Astrocyte (in vitro differentiated cells and primary cell): ENCODE data around the gene PCK1. TPM values are rescaled to one million over a fixed set of nuclear protein-coding genes. Genes with fewer than 3 reads are reported as not detected.

ENCODE experiments used
- DNase-seq: peaks from one replicate; pipeline ENCODE4 v3.0.0-alpha.2; 2010; ENCODE audit warnings: low read depth
- FAIRE-seq: peaks from 2 replicates; lab custom pipeline; 2011; peaks lifted over from hg19 to GRCh38; lab: Jason Lieb, UNC
- H2AFZ ChIP-seq: 2 replicates; pipeline ENCODE4 v1.6.0; 2012; ENCODE audit warnings: low read depth, low read length, inconsistent platforms
- H3K27ac ChIP-seq: 2 replicates; pipeline ENCODE4 v1.5.1; 2011; ENCODE audit warnings: low read depth, low read length, inconsistent platforms
- H3K27me3 ChIP-seq: 2 replicates; pipeline ENCODE4 v1.6.0; 2011; ENCODE audit warnings: low read length, inconsistent platforms; ENCODE audit not compliant: insufficient read depth
- H3K36me3 ChIP-seq: 2 replicates; pipeline ENCODE4 v1.5.1; 2011; ENCODE audit warnings: low read length, inconsistent platforms; ENCODE audit not compliant: insufficient read depth
- H3K4me1 ChIP-seq: 2 replicates; pipeline ENCODE4 v1.5.1; 2011; ENCODE audit warnings: low read length, inconsistent platforms; ENCODE audit not compliant: insufficient read depth
- H3K4me2 ChIP-seq: 2 replicates; pipeline ENCODE4 v1.6.0; 2012; ENCODE audit warnings: low read length, inconsistent platforms
- H3K4me3 ChIP-seq: 2 replicates; pipeline ENCODE4 v1.5.1; 2011; ENCODE audit warnings: low read depth, mild to moderate bottlenecking, low read length, inconsistent platforms; ENCODE audit not compliant: insufficient read depth
- H3K79me2 ChIP-seq: 2 replicates; pipeline ENCODE4 v1.6.0; 2012; ENCODE audit warnings: mild to moderate bottlenecking, low read length, inconsistent platforms; ENCODE audit not compliant: insufficient read depth
- H3K9ac ChIP-seq: 2 replicates; pipeline ENCODE4 v1.6.0; 2012; ENCODE audit warnings: mild to moderate bottlenecking, low read length, inconsistent platforms
- H3K9me3 ChIP-seq: 2 replicates; pipeline ENCODE4 v1.5.1; 2012; ENCODE audit warnings: low read depth, mild to moderate bottlenecking, low read length, inconsistent platforms; ENCODE audit not compliant: insufficient read depth
- H4K20me1 ChIP-seq: 2 replicates; pipeline ENCODE4 v1.6.0; 2012; ENCODE audit warnings: low read length, inconsistent platforms; ENCODE audit not compliant: insufficient read depth
- H3K27ac Mint-ChIP-seq: one replicate; pipeline ENCODE4 v1.8.0; 2021; ENCODE audit warnings: mild to moderate bottlenecking, mixed read lengths; ENCODE audit not compliant: unreplicated experiment
- H3K27me3 Mint-ChIP-seq: one replicate; pipeline ENCODE4 v1.8.0; 2021; ENCODE audit warnings: low read depth, mixed read lengths; ENCODE audit not compliant: unreplicated experiment
- H3K36me3 Mint-ChIP-seq: one replicate; pipeline ENCODE4 v1.8.0; 2021; ENCODE audit warnings: low read depth, mixed read lengths; ENCODE audit not compliant: unreplicated experiment
- H3K4me1 Mint-ChIP-seq: one replicate; pipeline ENCODE4 v1.8.0; 2021; ENCODE audit warnings: low read depth, mixed read lengths; ENCODE audit not compliant: unreplicated experiment
- H3K4me3 Mint-ChIP-seq: one replicate; pipeline ENCODE4 v1.8.0; 2021; ENCODE audit warnings: mild to moderate bottlenecking, moderate library complexity, mixed read lengths; ENCODE audit not compliant: unreplicated experiment
- H3K9me3 Mint-ChIP-seq: one replicate; pipeline ENCODE4 v1.8.0; 2021; ENCODE audit warnings: mild to moderate bottlenecking, mixed read lengths; ENCODE audit not compliant: unreplicated experiment
- CTCF ChIP-seq: IDR thresholded peaks from 2 replicates; pipeline ENCODE4 v1.5.1; 2011; ENCODE audit warnings: low read depth, mild to moderate bottlenecking, inconsistent platforms, low read length, moderate library complexity; ENCODE audit not compliant: insufficient read depth
- EZH2 ChIP-seq: IDR thresholded peaks from 2 replicates; pipeline ENCODE4 v1.6.1; 2012; ENCODE audit warnings: mild to moderate bottlenecking, low read length, inconsistent platforms; ENCODE audit not compliant: insufficient read depth
- total RNA-seq: library from RNA; stranded (reverse); gene quantifications from 2 replicates; pipeline ENCODE4 v1.2.1, GENCODE V29; 2021

PCK1 gene
- total RNA-seq, 1 donor from 2014 or later: not detected

- no peak overlapping the region for H3K9ac ChIP-seq
- H4K20me1 ChIP-seq: no peaks in the 10 kb centered on the region
- Mint-ChIP-seq H3K36me3 (peaks cover 3% of the 10 kb centered on the region), H3K4me1 (no peaks in the 10 kb centered on the region), H3K27ac (no peak overlapping the region), H3K9me3 (peaks cover 10% of the 10 kb centered on the region), H3K27me3 (peaks cover 57% of the 10 kb centered on the region), H3K4me3 (no peak overlapping the region)
- H3K4me1 ChIP-seq: peaks cover 8% of the 10 kb centered on the region
- no peak for TF ChIP-seq CTCF
- FAIRE-seq (no peak), DNase-seq (no peak)
- H3K79me2 ChIP-seq: no peaks in the 10 kb centered on the region
- H3K27me3 ChIP-seq: peaks cover 25% of the 10 kb centered on the region
- H3K9me3 ChIP-seq: peaks cover 12% of the 10 kb centered on the region
- H3K36me3 ChIP-seq: no peaks in the 10 kb centered on the region
- no peak overlapping the region for H3K4me3 ChIP-seq
- H2AFZ ChIP-seq: no peak overlapping the region
- H3K4me2 ChIP-seq: no peak overlapping the region
- H3K27ac ChIP-seq: no peak overlapping the region
Measured at GRCh38 chr20:57586943-57587277, 26.0 kb downstream of the PCK1 start.

GRCh38 chr20:57587278-57587988 is 26.5 kb downstream of the PCK1 start:
- H3K4me1 Mint-ChIP-seq: no peaks in the 10 kb centered on the region
- H3K36me3 Mint-ChIP-seq: peaks cover 3% of the 10 kb centered on the region
- H3K9me3 Mint-ChIP-seq: peaks cover 10% of the 10 kb centered on the region
- H4K20me1 ChIP-seq: no peaks in the 10 kb centered on the region
- H3K36me3 ChIP-seq: no peaks in the 10 kb centered on the region
- H3K27ac ChIP-seq: no peak overlapping the region
- no peak overlapping the region for H3K4me2 ChIP-seq
- no peak overlapping the region for H3K4me3 ChIP-seq
- H3K27me3 Mint-ChIP-seq: peaks cover 52% of the 10 kb centered on the region
- TF ChIP-seq EZH2 (no peak), CTCF (no peak)
- no peak for DNase-seq
- H3K4me1 ChIP-seq: peaks cover 7% of the 10 kb centered on the region
- no peak overlapping the region for H3K9ac ChIP-seq
- H2AFZ ChIP-seq: no peak overlapping the region
- peaks cover 12% of the 10 kb centered on the region for H3K9me3 ChIP-seq
- no peak overlapping the region for H3K27ac Mint-ChIP-seq
- no peaks in the 10 kb centered on the region for H3K79me2 ChIP-seq
- no peak for FAIRE-seq
- H3K27me3 ChIP-seq: peaks cover 25% of the 10 kb centered on the region
- no peak overlapping the region for H3K4me3 Mint-ChIP-seq

GRCh38 chr20:57587989-57588377 is 27.1 kb downstream of the PCK1 start:
- no peak overlapping the region for H3K9ac ChIP-seq
- H2AFZ ChIP-seq: no peak overlapping the region
- TF ChIP-seq CTCF (no peak), EZH2 (no peak)
- no peaks in the 10 kb centered on the region for H3K4me1 Mint-ChIP-seq
- H3K79me2 ChIP-seq: no peaks in the 10 kb centered on the region
- no peak overlapping the region for H3K4me3 ChIP-seq
- no peak overlapping the region for H3K4me3 Mint-ChIP-seq
- DNase-seq (no peak), FAIRE-seq (no peak)
- H4K20me1 ChIP-seq: no peaks in the 10 kb centered on the region
- no peak overlapping the region for H3K4me2 ChIP-seq
- H3K4me1 ChIP-seq: peaks cover 2% of the 10 kb centered on the region
- no peaks in the 10 kb centered on the region for H3K36me3 ChIP-seq
- peaks cover 10% of the 10 kb centered on the region for H3K9me3 Mint-ChIP-seq
- H3K27me3 Mint-ChIP-seq: peaks cover 47% of the 10 kb centered on the region
- no peak overlapping the region for H3K27ac ChIP-seq
- H3K36me3 Mint-ChIP-seq: peaks cover 3% of the 10 kb centered on the region
- H3K27me3 ChIP-seq: peaks cover 25% of the 10 kb centered on the region
- peaks cover 12% of the 10 kb centered on the region for H3K9me3 ChIP-seq
- H3K27ac Mint-ChIP-seq: no peak overlapping the region
